DND-41 (cell line): Measurements from ENCODE around the gene OSBP2.

Experiments
- EZH2 ChIP-seq: IDR thresholded peaks from 3 replicates; pipeline ENCODE4 v1.6.1; 2012; ENCODE audit warnings: borderline replicate concordance, low read depth, mild to moderate bottlenecking, moderate library complexity, low read length, inconsistent platforms; ENCODE audit not compliant: severe bottlenecking
- TF ChIP-seq, protein P1 (sequence below): IDR thresholded peaks from 2 replicates; pipeline ENCODE4 v1.5.1; 2012; ENCODE audit warnings: borderline replicate concordance, low read length, moderate library complexity, mild to moderate bottlenecking; ENCODE audit not compliant: poor library complexity, severe bottlenecking; ENCODE audit errors: extremely low read depth

DNA sequence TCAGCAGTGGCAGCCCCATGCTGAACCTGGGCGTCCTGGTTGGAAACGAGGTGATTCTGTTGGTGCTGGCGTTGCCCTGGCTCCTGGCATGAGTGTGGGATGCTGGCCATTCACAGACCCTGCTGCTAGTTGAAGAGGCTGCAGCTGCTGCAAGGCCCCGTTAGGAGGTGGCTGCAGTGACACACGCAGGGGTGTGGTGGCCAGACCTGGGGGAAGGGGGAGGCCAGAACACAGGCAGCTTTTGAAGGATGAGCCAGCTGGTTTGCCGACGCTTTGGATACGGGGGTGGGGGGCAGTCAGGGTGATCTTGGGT is 196.7 kb downstream of the OSBP2 start:
- no peak for TF ChIP-seq EZH2
- TF ChIP-seq, protein P1, sequence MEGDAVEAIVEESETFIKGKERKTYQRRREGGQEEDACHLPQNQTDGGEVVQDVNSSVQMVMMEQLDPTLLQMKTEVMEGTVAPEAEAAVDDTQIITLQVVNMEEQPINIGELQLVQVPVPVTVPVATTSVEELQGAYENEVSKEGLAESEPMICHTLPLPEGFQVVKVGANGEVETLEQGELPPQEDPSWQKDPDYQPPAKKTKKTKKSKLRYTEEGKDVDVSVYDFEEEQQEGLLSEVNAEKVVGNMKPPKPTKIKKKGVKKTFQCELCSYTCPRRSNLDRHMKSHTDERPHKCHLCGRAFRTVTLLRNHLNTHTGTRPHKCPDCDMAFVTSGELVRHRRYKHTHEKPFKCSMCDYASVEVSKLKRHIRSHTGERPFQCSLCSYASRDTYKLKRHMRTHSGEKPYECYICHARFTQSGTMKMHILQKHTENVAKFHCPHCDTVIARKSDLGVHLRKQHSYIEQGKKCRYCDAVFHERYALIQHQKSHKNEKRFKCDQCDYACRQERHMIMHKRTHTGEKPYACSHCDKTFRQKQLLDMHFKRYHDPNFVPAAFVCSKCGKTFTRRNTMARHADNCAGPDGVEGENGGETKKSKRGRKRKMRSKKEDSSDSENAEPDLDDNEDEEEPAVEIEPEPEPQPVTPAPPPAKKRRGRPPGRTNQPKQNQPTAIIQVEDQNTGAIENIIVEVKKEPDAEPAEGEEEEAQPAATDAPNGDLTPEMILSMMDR: no peak
